ENCODE results near the gene TNK1. TPM values are rescaled to one million over a fixed set of nuclear protein-coding genes. Genes with fewer than 3 reads are reported as not detected.

Gene TNK1
- total RNA-seq, 1 donor from 2014 or later = 0.43 TPM

DNA sequence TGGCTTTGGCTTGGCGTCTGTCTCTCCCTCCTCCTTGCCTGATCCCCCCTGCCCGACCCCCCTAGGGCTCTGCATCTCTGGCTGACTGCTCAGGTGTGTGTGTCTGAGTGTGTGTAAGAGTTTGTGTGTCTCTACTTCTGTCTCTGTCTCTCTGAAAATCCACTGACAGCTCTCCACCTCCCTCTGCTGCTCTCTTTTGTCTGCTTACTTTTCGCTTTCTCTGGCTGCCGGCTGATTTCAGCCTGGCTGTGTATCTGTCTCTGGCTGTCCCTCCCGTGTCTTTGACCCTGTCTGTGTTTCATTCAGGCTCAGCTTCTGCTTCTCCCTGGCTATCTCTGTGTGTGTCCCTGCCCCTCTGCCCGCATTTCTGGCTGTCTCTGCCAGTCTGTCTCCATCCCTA lies 35.4 kb downstream of the TNK1 start:
- intact Hi-C loops (cut with DNase I) = no loop called here
- H3K4me1 ChIP-seq = no peaks in the 10 kb centered on the region
- H3K9me3 ChIP-seq = no peaks in the 10 kb centered on the region
- TF ChIP-seq CTCF (IDR thresholded peaks at IDR 0.05) = no peak
- H3K27me3 ChIP-seq = no peaks in the 10 kb centered on the region
- no peak overlapping the region for H3K4me3 ChIP-seq
- no peak overlapping the region for H3K27ac ChIP-seq
- peaks cover 10 to 22% of the 10 kb centered on the region in 2 donors for H3K36me3 ChIP-seq
- no peak for DNase-seq (ENCODE audit: low spot score in 2 of 2)

- no peak overlapping the region for H3K27ac ChIP-seq
- H3K36me3 ChIP-seq = peaks cover 10 to 22% of the 10 kb centered on the region in 2 donors
- TF ChIP-seq CTCF (IDR thresholded peaks at IDR 0.05) = no peak
- H3K4me3 ChIP-seq = no peak overlapping the region
- intact Hi-C loops (cut with DNase I) = no loop called here
- H3K4me1 ChIP-seq = no peaks in the 10 kb centered on the region
- H3K27me3 ChIP-seq = no peaks in the 10 kb centered on the region
- H3K9me3 ChIP-seq = no peaks in the 10 kb centered on the region
- no peak for DNase-seq (ENCODE audit: low spot score in 2 of 2)
Measured at GRCh38 chr17:7417056-7417655, 36.3 kb downstream of the TNK1 start.

- no peaks in the 10 kb centered on the region for H3K9me3 ChIP-seq
- no peak overlapping the region for H3K4me3 ChIP-seq
- no peak for DNase-seq (ENCODE audit: low spot score in 2 of 2)
- no peak for TF ChIP-seq CTCF (IDR thresholded peaks at IDR 0.05)
- H3K27ac ChIP-seq = no peak overlapping the region
- peaks cover 10 to 22% of the 10 kb centered on the region in 2 donors for H3K36me3 ChIP-seq
- H3K27me3 ChIP-seq = no peaks in the 10 kb centered on the region
- H3K4me1 ChIP-seq = no peaks in the 10 kb centered on the region
- intact Hi-C loops (cut with DNase I) = no loop called here
Measured at GRCh38 chr17:7418472-7419152, 37.7 kb downstream of the TNK1 start.

DNA sequence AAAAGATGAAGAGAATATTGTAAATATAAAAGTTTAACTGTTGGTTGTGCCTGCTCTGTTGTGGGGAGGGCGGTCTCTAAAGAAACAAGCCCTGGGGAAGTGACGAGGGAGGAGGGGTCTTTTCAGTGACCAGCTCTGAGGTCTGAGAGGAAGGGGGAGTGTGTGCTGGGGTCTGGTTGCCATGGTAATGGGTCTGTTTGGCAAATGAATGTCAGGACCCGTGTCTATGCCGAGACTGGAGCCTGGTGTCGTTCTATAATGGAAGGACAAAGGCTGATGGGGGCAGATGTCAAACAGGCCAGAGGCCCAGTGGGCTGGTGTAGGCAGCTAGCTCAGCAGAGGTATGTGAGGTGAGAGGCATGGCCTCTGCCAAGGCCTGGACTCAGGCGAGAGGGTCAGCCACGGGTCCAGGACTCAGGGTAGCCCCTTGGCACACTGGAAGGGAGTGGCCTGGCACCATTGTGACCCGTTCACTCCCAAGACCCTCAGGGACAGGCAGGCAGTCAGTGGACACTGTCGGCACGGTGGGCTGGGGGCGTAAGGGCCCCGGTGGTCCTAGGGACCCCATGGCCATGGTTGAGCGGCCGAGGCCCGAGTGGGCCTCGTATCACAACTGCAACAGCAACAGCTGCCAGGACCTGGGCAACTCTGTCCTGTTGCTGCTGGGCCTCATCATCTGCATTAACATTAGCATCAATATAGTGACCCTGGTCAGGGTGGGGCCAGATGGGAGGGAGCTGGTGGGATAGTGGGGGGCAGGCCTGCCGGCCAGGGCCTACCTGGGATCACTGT lies 39.1 kb downstream of the TNK1 start, which contains the start of gene SPEM1:
Gene SPEM1, plus strand, starts transcription at position 506 of the 792 bp plus-strand sequence. Its CDS starts 61 bp downstream, at position 567.
- Histone ChIP-seq H3K36me3 (peaks cover 10 to 21% of the 10 kb centered on the region in 2 donors), H3K9me3 (no peaks in the 10 kb centered on the region), H3K4me3 (no peak within 1 kb of the TSS), H3K27ac (no peak within 1 kb of the TSS), H3K27me3 (no peaks in the 10 kb centered on the region), H3K4me1 (no peaks in the 10 kb centered on the region)
- DNase-seq (ENCODE audit: low spot score in 2 of 2) = no peak
- intact Hi-C loops (cut with DNase I) = no loop called here
- TF ChIP-seq CTCF (IDR thresholded peaks at IDR 0.05) = no peak

- Histone ChIP-seq H3K4me3 (no peak overlapping the region), H3K27ac (no peak overlapping the region), H3K27me3 (no peaks in the 10 kb centered on the region), H3K36me3 (peaks cover 5 to 12% of the 10 kb centered on the region in 2 donors), H3K4me1 (no peaks in the 10 kb centered on the region), H3K9me3 (no peaks in the 10 kb centered on the region)
- intact Hi-C loops (cut with DNase I) = no loop called here
- no peak for DNase-seq (ENCODE audit: low spot score in 2 of 2)
- no peak for TF ChIP-seq CTCF (IDR thresholded peaks at IDR 0.05)
Measured at GRCh38 chr17:7421186-7421585, 40.3 kb downstream of the TNK1 start.
